Hematopoietic multipotent progenitor cell treated with erythropoietin and hydrocortisone succinate and interleukin-3 and kit ligand, for 17 days (in vitro differentiated cells): Measurements from ENCODE around the gene CDH22.

ENCODE experiments used
- DNase-seq: peaks from one replicate; pipeline ENCODE4 v3.0.0-alpha.2; 2015; ENCODE audit warnings: low spot score

The CDH22 gene, protein sequence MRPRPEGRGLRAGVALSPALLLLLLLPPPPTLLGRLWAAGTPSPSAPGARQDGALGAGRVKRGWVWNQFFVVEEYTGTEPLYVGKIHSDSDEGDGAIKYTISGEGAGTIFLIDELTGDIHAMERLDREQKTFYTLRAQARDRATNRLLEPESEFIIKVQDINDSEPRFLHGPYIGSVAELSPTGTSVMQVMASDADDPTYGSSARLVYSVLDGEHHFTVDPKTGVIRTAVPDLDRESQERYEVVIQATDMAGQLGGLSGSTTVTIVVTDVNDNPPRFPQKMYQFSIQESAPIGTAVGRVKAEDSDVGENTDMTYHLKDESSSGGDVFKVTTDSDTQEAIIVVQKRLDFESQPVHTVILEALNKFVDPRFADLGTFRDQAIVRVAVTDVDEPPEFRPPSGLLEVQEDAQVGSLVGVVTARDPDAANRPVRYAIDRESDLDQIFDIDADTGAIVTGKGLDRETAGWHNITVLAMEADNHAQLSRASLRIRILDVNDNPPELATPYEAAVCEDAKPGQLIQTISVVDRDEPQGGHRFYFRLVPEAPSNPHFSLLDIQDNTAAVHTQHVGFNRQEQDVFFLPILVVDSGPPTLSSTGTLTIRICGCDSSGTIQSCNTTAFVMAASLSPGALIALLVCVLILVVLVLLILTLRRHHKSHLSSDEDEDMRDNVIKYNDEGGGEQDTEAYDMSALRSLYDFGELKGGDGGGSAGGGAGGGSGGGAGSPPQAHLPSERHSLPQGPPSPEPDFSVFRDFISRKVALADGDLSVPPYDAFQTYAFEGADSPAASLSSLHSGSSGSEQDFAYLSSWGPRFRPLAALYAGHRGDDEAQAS

DNA sequence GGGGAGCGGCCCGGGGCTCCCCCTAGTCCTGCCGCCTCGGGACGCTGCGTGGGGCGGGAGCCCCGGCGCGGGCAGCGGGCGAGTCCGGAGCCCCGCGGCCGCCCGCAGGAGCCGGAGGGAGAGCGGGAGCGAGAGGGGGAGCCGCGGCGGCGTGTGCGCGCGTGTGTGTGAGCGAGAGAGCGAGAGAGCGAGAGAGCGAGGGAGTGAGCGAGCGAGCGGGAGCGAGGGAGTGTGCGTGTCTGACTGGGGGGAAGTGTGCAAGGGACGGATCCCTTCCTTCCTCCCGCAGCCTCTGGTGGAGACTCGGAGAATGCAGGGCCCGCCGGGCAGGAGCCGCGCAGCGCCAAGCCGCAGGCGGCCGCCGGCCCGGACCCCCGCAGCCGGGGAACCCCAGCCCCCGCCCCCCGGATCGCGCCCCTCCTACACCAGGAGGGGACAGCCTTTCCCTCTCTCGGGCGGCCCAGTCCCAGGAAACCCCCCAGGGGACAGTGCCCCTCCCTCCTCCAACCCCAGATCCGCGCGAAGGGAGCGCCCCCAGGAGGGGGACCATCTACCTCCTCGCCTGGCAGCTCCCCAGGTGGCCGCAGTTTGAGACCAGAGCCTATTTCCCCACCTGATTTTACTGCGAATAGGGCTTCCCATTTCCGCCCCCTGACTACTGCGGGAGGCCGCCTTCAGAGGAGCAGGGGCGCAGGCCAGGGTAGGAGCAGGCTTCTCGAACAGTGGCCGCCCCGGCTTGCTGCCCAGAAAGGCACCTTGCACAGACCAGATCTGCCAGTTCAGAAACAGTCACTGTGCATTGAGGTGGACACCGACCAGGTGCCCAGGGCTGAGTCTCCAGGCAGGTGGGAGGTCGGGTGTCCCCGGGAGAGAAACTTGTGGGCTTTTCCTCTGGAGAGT lies at the start of gene CDH22:
Gene CDH22 (minus strand): TSS at position 241 of the 900 bp plus-strand sequence. CDS start 57,204 bp downstream, outside the sequence.
- DNase-seq = no peak

DNA sequence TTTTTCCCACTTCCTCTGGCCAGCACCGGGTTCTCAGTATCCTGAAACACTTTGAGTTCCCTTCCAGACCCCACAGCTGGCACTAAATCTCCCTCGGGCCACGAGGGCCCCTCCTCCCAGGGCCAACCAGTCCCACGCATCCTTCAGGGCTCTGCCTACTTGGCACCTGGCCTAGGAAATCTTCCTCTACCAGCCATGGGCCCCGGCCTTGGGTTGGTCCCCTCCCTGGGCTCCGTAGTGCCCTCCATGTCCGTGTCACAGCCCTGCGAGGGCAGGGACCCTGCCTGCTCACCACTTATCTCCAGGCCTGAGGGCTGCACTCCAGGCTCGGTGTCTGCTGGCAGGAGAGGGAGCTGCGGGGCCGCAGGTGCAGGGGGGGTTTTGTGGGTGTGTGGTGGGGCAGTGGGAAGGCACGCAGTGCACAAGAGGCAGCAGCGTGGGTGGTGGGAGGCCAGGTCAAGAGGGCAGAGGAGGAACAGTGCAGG lies 48.8 kb upstream of the CDH22 start:
- DNase-seq = no peak

DNA sequence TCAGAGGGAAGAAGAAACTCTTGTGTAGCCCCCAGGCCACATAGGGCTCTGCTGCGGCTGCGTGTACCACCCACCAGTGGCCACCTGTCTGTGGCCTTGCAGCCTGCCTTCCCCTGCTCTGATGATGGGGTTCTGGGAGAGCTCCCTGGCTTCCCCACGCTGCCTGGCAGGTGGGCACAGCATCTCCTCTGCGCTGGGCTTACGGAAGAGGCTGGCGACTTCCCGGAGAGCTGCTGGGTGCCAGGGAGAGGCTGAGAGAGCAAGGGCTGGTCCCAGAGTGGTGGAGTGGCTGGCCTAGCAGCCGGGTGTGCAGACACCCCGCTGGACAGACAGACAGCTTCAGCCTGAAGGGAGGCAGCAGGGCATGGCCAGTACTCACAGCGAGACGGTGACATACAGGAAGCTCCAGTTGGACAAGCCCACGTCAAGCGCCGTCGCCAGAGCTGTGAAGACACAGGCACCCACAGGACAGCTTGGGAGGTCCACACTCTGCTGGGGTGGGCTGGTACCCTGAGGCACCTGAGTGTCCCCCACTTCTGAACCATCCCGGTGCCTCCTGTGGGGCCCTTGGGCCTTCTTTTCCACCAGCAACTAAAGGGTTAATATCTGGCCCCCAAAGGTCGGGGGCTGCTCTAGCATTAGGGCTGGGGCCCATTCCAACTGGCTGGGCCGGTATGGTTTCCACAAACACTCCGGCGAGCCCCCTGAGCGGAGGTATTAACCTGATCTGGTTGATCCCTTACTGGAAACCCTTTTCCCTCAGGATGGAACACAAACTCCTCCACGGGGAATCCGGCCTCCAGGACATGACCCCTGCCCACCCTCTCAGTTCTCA lies 48.1 kb upstream of the CDH22 start:
- DNase-seq = no peak

DNA sequence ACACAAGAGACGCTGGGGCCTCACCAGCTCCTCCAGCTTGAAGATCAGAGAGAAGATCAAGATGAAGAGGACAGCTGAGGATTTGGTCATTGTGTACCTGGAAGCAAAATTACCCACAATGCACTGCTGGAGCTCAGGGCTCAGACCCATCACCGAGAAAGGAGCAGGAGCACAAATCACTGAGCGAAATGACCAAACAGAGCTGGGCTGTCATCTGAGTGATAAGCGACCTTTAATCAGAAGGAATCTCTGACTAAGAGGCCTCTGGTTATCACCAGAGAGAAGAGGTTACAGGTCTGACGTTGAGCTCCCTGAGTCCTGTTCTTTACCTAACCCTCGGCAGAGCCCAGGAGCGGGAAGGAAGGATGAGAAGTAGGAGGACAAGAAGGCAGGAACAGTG lies 47.5 kb upstream of the CDH22 start:
- no peak for DNase-seq

DNA sequence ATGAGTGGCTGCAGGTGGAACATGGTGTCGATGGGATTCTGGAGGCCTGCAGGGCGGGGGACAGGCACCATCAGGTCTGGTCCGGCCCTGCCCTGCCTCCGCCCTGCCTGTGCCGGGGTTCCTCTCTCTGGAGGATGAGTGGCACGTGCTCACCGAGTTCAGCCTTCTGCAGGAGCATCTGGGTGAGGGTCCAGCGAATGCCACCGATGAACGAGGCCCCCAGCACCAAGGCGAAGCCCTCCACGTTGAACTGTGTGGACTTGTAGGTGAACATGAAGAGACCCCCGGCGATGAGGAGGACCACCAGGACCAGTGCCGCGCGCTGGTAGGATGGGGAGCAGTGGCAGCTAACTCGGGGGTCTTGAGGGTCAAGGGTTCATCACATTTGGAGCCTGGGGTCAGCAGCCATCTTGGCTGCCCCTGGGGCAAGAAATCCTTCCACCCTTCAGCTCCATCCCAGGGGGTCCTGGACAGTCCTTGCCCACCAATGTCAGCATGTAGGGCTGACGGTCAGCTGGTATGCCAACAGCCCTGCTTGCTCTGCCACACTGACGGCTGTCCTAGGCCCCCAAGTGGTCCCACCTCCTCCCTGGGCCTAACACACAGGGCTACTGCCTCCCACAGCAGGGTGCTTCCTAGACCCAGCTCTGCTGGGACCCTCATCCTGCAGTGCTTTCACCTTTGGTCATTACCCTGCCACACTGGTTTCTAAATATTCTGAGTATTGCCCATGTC lies 46.8 kb upstream of the CDH22 start:
- DNase-seq = no peak

DNA sequence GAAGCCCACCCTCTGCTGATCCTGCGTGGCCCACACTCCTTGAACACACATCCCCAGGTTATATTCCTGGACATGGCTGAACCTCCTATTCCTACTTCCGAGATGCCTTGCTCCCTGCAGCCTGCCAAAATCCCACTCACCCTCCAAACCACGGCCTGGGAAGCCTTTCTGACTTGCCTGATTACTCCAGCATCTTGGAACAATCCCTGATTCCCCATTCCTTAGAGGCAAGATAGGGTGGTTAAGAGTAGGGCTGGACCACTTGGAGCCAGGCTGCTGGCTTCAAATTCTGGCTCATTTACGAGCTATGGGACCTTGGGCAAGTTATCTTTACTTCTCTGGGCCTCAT lies 45.9 kb upstream of the CDH22 start:
- no peak for DNase-seq

DNA sequence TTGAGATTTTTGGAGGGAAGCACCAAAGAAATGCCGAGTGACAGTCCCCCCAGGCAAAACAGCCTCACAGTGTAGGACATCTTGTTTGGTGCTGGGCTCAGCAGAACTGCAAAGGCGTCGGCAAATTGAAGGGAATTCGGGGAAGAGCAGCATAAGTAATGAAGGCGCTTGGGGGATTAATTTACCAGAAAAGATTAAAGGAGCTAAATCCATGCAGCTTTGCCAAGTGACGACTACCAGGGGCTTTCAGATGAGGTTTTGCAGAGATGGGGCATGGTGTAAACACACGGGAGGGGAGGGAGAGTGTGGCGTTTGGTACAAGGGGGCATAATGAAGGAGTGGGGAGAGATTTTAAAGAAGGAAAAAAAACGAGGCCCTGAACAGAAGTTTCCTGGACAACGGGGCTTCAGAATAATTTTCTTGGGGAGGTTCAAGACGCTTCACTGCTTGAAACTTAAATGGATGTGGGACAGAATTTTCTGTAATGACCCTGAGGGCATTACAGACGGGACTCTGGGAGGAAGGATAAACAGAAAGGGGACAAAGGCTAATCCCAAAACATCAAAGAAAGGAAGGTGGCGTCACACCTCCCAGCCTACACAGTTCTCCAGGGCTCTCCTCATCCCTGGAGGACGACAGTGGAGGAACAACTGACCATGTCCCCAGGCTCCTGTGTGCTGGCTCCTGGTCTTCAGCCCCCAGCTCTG lies 45.4 kb upstream of the CDH22 start:
- DNase-seq = no peak

DNA sequence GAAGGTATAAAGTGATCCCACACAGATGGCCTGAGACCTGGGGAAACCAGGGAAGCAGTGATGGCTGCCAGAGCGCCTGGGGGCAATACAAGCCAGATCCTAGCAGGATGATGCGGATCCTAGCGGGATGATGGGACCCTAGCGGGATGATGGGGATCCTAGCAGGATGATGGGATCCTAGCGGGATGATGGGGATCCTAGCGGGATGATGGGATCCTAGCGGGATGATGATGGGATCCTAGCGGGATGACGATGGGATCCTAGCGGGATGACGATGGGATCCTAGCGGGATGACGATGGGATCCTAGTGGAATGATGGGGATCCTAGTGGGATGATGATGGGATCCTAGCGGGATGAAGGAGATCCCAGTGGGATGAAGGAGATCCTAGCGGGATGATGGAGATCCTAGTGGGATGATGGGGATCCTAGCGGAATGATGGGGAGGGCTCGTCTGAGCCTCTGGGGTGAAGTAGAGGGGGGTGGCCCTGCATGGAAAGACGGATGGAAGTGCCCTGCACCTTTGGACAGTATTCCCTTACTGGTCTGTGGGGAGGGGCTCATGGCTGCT lies 44.2 kb upstream of the CDH22 start:
- no peak for DNase-seq

DNA sequence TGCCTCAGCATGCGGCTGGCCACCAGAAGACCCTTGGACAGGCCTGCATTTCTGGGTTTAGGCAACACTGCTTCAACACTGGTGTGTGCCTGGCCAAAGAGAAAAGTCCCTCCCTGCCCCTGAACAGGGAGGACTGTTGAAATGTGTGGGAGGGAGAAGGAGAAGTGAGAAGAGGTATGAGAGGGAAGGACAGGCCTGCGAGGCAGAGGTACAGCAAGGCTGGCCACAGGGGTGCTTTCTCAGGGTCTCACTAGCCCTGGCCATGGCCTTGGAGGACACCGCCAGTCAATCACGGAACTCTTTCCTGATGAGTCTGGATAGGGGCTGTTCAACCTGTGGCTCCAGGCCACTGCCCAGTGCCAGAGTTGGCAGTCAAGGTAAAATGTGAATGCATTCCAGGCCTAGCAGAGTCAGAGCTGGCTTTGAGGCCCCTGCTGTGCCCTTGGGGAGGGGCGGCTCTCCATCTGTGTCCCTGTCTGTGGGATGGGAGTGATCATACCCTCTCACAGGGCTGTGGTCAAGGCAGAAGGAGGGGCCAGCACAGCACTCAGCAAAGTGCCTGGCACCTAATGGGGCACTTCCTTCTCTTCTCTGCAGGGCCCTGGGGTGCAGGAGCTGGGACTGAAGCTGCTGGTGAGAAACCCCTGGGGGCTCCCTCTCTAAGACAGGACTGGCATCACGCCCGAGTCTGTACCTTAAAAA lies 43.2 kb upstream of the CDH22 start:
- DNase-seq = no peak

DNA sequence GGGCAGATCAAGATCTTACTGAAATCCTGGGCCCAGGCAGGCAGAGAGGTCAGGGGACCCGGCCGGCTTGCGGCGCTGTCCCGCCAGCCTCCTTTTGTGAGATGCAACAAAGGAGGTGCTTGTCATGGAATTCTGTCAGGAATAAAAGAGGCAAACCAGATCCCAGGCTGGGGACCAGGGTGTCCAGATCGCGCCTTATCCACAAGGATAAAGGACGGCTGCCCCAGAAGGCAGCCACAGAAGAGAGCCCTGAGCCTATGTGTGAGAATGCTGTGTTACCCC lies 42.6 kb upstream of the CDH22 start:
- DNase-seq = no peak

DNA sequence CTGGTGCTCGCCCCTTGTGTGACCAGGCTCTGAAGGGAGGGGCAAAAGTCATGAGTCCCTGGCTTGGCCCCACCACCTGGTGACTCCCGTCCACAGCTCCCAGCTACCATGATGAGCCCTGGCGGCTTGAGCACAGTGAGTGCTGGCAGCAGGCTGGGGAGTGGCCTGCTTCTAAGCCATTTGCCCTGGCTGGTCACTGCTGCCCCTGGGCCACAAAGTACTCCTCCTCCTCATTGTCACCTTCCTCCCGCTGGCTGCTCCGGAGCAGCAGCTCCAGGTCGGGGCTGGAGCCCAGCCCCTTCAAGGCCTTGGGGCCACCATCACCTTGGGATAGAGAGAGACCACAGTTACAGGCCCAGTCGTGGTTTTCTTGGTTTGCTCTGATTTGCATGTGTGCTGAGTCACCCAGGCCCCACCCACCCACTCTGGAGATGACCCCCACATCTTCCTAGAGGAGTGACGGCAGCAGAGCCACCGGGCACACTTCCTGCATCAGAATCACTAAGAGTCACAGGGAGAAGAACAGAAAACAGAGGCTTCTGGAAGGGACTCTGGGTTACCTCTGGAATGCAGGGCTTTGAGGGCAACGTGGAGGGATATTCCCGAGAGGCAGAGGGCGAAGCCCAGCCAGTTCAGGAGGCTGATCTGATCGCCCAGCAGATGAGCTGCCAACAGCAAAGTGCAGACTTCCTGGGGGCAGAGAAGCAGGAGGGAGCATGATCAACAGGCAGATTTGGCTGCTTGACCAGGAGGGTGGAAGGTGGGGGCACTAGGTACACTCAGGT lies 42.1 kb upstream of the CDH22 start:
- no peak for DNase-seq

DNA sequence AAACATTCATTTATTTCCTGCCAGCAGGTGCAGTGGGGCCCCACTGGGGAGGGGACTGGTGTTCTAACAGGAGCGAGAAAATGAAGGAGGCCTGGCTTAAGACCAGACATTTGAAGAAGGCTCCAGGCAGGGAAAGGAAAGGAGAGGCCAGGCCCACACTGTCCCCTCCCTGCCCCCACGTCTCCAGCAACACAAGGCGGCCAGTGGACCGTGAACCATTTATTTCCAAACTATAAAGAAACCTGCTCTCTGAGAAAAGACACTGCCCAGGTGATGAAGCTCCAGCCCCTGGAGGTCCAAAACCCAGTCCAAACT lies 41.4 kb upstream of the CDH22 start:
- DNase-seq = no peak

DNA sequence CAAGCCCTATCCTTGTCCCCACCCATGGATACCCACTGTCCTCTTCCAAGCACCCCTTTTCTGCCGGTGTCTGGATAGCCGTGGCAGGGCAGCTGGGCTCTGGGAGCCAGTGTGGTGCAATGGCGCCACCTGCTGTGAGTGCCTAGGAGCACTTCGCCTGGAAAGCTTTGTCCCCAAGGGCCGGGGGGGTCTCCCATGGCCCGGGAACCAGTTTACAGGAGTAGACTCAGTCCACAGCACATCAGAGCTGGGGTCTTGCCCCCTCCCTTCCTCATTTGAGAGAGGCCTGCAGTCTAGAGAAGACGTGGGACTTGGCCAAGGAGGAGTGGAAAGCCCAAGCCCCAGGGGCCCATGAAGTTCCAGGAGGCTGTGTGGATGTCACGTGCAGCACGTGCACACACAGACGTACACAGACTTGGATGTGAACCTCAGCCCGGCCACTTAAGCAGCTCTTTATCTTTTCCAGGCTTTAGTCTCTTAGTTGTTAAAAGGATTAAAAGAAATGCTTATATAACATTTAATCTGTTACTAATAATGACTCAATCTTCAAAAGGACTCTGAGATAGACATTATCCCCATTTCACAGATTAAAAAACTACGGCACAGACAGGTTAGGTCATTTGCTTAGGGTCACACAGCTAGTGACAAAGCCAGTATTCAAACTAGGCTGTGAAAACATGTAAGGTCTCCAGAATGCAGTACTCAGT lies 40.9 kb upstream of the CDH22 start:
- DNase-seq = peak; percentile 55

DNA sequence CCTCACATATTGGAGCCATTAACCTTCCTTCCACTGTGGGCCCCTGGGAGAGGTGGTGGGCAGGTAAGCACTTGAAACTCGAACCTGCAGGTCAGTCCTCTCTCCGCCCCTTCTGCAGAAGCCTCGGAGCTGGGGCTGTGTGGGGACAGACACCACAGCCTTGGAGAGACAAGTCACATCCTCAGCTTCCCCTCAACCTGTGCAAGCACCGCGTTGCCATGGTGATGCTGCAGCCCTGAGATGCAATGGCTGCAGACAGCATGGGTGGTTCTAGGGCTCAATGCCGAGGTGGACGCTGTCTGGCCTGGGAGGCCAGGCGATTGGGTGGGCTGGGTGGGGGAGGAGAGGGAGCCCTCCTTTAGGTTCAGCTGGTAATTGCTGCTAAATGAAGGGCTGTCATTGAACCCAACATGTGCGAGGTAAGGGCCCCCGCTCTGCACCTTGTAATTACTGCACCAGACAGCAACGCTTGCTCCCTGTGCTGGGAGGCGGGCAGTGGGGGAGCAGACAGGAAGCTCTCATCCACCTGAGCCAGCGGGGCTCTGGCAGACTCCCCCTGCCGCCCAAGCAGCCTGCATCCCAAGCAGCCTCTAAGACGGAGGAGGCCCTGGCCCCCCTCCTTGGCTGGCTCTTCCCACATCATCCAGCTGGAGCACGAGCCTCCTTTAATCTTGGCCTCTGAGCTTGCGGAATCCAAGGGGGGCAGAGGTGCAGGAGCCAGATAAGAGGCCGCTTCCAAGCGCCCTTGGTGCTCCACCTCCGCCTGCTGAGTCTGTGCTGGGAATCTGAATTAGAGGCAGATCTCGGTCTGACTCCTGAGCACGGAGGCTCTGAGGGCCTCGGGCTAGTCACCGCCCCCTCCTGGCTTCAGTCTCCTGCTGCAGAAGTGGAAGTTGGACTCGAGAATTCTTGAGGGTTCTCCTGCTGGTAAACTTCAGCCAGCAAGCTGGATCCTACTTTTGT lies 39.8 kb upstream of the CDH22 start:
- DNase-seq = no peak

DNA sequence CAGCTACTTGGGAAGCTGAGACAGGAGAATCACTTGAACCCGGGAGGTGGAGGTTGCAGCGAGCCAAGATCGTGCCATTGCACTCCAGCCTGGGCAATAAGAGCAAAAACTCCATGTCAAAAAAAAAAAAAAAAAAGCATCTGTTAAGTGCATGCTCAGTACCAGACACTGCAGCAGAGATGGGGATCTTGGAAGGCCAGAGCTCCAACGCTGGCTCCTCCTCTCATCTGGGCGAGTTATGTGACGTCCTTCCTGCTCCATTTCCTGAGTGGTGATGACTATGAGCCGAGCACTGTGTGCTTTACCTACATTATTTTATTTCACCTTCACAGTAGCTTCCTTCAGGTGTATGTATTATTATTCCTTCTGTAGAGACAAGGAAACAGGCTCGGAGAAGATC lies 38.5 kb upstream of the CDH22 start:
- DNase-seq = no peak

DNA sequence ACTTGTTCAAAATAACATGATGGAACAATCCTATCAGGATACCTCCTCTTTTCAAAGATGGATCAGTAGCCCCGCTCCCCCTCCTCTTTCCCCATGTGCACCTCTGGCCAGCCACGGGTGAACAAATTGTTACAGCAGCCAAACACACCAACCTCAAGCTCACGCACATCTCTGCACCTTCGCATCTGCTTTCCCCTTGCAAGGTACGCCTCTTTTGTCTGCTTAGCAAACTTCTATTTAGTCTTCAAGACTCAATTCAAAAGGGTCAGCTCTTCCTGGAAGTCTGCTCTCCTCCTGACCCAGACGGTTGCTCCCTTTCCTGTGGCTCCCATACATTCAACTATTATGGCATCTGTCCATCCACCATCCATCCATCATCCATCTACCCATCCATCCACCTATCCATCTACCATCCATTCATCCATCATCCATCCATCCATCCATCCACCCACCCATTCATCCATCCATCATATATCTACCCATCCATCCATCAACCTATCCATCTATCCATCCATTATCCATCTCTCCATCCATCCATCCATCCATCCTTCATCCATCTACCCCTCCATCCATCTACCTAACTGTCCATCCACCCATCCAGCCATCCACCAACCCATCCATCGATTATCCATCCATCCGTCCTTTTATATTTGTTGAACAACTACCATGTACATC lies 36.3 kb upstream of the CDH22 start:
- no peak for DNase-seq
